Liver (tissue), 9 donors: Measurements from ENCODE around the gene PARD3B. TPM values are rescaled to one million over a fixed set of nuclear protein-coding genes. Genes with fewer than 3 reads are reported as not detected.

ENCODE experiments used
- DNase-seq: peaks from one replicate; pipeline ENCODE4 v3.0.0-alpha.2; 2017; ENCODE audit warnings: low spot score
- H3K27ac ChIP-seq, 2 donors: one replicate each; pipeline ENCODE4 v1.7.0; 2013; ENCODE audit warnings: inconsistent platforms in 2 of 2, low read length in 2 of 2, control low read depth in 1 of 2, low read depth in 1 of 2, mild to moderate bottlenecking in 1 of 2
- H3K27me3 ChIP-seq, 4 donors: one replicate each; pipeline versions ENCODE4 v1.6.1 to v1.7.0; 2013; ENCODE audit warnings: low read length in 3 of 4, inconsistent platforms in 1 of 4, mild to moderate bottlenecking in 1 of 4, moderate library complexity in 1 of 4; ENCODE audit not compliant: control insufficient read depth in 4 of 4, insufficient read depth in 4 of 4
- H3K36me3 ChIP-seq, 4 donors: one replicate each; pipeline versions ENCODE4 v1.6.1 to v1.7.0; 2013; ENCODE audit warnings: low read length in 3 of 4, mild to moderate bottlenecking in 3 of 4, low read depth in 1 of 4, moderate library complexity in 1 of 4; ENCODE audit not compliant: control insufficient read depth in 4 of 4, insufficient read depth in 3 of 4
- H3K4me1 ChIP-seq, 4 donors: one replicate each; pipeline versions ENCODE4 v1.6.1 to v1.7.0; 2013; ENCODE audit warnings: low read length in 3 of 4, mild to moderate bottlenecking in 3 of 4, moderate library complexity in 1 of 4; ENCODE audit not compliant: control insufficient read depth in 4 of 4, insufficient read depth in 4 of 4
- H3K4me3 ChIP-seq, 3 donors: one replicate each; pipeline versions ENCODE4 v1.6.1 to v1.7.0; 2013; ENCODE audit warnings: low read length in 3 of 3, control low read depth in 1 of 3, low read depth in 1 of 3, mild to moderate bottlenecking in 1 of 3
- H3K9ac ChIP-seq, 2 donors: one replicate each; pipeline ENCODE4 v1.7.0; 2013; ENCODE audit warnings: low read length in 2 of 2, mild to moderate bottlenecking in 2 of 2, moderate library complexity in 2 of 2, control low read depth in 1 of 2, low read depth in 1 of 2
- H3K9me3 ChIP-seq, 4 donors: one replicate each; pipeline versions ENCODE4 v1.6.1 to v1.7.0; 2013; ENCODE audit warnings: low read length in 3 of 4; ENCODE audit not compliant: control insufficient read depth in 4 of 4
- CTCF ChIP-seq: fragments of 150-350 bp; IDR thresholded peaks from 2 replicates; pipeline ENCODE4 v1.5.1; 2017; ENCODE audit warnings: improper control_type of control experiment, low read depth, low read length; ENCODE audit not compliant: missing input control
- EGR1 ChIP-seq, 2 donors: IDR thresholded peaks; 2 replicates each; pipeline ENCODE4 v1.6.1; 2016 to 2018; ENCODE audit warnings: antibody characterized with exemption in 2 of 2, low read depth in 2 of 2
- HNF4A ChIP-seq, 2 donors: conservative IDR thresholded peaks; 2 replicates each; pipeline ENCODE4 v1.6.1; 2016; ENCODE audit warnings: antibody characterized with exemption in 2 of 2, mild to moderate bottlenecking in 2 of 2
- HNF4G ChIP-seq: IDR thresholded peaks from 2 replicates; pipeline ENCODE4 v1.6.1; 2016; ENCODE audit warnings: antibody characterized with exemption
- JUND ChIP-seq, 2 donors: IDR thresholded peaks; 2 replicates each; pipeline ENCODE4 v1.6.1; 2016; ENCODE audit warnings: antibody characterized with exemption in 2 of 2
- MAX ChIP-seq: IDR thresholded peaks from 2 replicates; pipeline ENCODE4 v1.6.1; 2016; ENCODE audit warnings: antibody characterized with exemption
- NR2F2 ChIP-seq: IDR thresholded peaks from 2 replicates; pipeline ENCODE4 v1.6.1; 2016; ENCODE audit warnings: antibody characterized with exemption
- RAD21 ChIP-seq, 2 donors: IDR thresholded peaks; 2 replicates each; pipeline ENCODE4 v1.6.1; 2016; ENCODE audit warnings: antibody characterized with exemption in 2 of 2, mild to moderate bottlenecking in 2 of 2
- RXRA ChIP-seq, 2 donors: IDR thresholded peaks; 2 replicates each; pipeline ENCODE4 v1.6.1; 2017 to 2018; ENCODE audit warnings: antibody characterized with exemption in 2 of 2, mild to moderate bottlenecking in 1 of 2
- SP1 ChIP-seq: IDR thresholded peaks from 2 replicates; pipeline ENCODE4 v1.6.1; 2018; ENCODE audit warnings: antibody characterized with exemption, mild to moderate bottlenecking
- TAF1 ChIP-seq: conservative IDR thresholded peaks from 2 replicates; pipeline ENCODE4 v1.6.1; 2016; ENCODE audit warnings: antibody characterized with exemption, mild to moderate bottlenecking
- YY1 ChIP-seq: IDR thresholded peaks from 2 replicates; pipeline ENCODE4 v1.6.1; 2016; ENCODE audit warnings: antibody characterized with exemption, mild to moderate bottlenecking
- WGBS: extraction: QIAGEN DNeasy Blood & Tissue Kit; methylation state at CpG from one replicate; pipeline ENCODE4 v1.1.7; 2013; 5-methylcytosine and 5-hydroxymethylcytosine counted together
- polyA plus RNA-seq, 2 donors: library from polyadenylated mRNA; stranded (reverse) in 1 of 2; unstranded in 1 of 2; fragments of 200-250 nt in 1 of 2; fragments of >200 nt in 1 of 2; fragmentation: Nextera tagmentation in 1 of 2; extraction: Ambion mirVana in 1 of 2; gene quantifications; one replicate each; pipeline versions ENCODE4 v1.2.1 to v1.2.3, GENCODE V29; 2013 to 2015
- total RNA-seq, 2 donors: library from RNA; depleted of rRNA; stranded (reverse); fragments of >200 nt; gene quantifications; one replicate each; pipeline ENCODE4 v1.2.3, GENCODE V29; 2014
- TF ChIP-seq, protein P1 (sequence below): IDR thresholded peaks from 2 replicates; pipeline ENCODE4 v1.6.1; 2016; ENCODE audit warnings: antibody characterized with exemption
- TF ChIP-seq, protein P2 (sequence below): IDR thresholded peaks from 2 replicates; pipeline ENCODE4 v1.6.1; 2016; ENCODE audit warnings: antibody characterized with exemption
- donor health status: healthy.
- donor health status: healthy.
- donor health status: healthy.
- donor health status: healthy.
- donor health status: healthy.

Gene PARD3B
- total and polyA plus RNA-seq, 4 donors, result 1.1 to 10.3 (median 3.7) TPM

DNA sequence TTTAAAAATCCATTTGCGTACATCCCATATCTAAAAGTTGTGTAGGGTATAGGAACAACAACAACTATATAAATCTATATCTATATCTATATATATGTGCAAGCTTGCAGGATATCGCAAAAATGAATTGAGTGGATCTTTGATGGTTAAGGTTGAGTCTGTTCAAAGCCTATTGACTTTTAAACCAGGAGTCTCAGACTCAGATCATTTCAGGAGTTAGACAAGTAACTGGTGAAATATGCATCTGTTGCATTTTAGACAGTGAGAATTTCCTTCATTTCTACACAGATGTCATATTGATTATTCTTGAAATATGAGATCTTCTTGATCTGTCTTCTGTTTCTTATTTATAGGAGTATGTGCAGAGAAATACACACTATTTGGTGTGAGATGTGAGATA lies 66.5 kb downstream of the PARD3B start:
- TF ChIP-seq, protein P1, sequence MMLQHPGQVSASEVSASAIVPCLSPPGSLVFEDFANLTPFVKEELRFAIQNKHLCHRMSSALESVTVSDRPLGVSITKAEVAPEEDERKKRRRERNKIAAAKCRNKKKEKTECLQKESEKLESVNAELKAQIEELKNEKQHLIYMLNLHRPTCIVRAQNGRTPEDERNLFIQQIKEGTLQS, result no peak
- TF ChIP-seq RAD21 (IDR thresholded peaks at IDR 0.05) (no peak), RXRA (IDR thresholded peaks at IDR 0.05) (no peak), EGR1 (IDR thresholded peaks at IDR 0.05; ENCODE audit: low read depth in 2 of 2) (no peak), YY1 (no peak), JUND (IDR thresholded peaks at IDR 0.05) (no peak), TAF1 (no peak), SP1 (no peak), CTCF (no peak), HNF4G (no peak), MAX (no peak), HNF4A (conservative IDR thresholded peaks at IDR 0.05) (no peak)
- TF ChIP-seq, protein P2, sequence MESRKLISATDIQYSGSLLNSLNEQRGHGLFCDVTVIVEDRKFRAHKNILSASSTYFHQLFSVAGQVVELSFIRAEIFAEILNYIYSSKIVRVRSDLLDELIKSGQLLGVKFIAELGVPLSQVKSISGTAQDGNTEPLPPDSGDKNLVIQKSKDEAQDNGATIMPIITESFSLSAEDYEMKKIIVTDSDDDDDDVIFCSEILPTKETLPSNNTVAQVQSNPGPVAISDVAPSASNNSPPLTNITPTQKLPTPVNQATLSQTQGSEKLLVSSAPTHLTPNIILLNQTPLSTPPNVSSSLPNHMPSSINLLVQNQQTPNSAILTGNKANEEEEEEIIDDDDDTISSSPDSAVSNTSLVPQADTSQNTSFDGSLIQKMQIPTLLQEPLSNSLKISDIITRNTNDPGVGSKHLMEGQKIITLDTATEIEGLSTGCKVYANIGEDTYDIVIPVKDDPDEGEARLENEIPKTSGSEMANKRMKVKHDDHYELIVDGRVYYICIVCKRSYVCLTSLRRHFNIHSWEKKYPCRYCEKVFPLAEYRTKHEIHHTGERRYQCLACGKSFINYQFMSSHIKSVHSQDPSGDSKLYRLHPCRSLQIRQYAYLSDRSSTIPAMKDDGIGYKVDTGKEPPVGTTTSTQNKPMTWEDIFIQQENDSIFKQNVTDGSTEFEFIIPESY, result no peak
- H3K27ac ChIP-seq, result no peak overlapping the region

DNA sequence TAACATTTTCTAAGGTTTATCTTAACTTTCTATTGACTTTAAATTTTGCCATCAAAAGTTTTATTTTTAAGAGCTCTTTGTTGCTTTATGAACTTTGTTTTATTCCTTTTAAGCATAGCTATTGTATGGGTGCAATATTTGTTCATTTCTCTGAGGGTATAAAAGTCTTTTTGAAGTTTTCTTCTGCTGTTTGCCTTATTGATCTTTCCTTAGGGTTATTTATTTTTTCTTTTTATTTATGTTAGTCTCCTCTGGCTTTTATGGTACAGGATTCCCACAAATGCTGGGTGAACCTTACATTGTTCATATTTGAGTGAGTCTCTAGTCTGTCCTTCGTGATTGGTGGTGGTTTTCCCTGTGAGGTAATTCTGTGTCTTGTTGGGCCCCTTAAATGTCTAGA lies 68.4 kb downstream of the PARD3B start:
- Histone ChIP-seq H3K4me1 (peaks cover 4 to 31% (median 19%) of the 10 kb centered on the region in 4 donors), H3K9me3 (no peaks in the 10 kb centered on the region), H3K27ac (no peak overlapping the region), H3K4me3 (no peak overlapping the region), H3K27me3 (no peaks in the 10 kb centered on the region), H3K36me3 (no peaks in the 10 kb centered on the region), H3K9ac (no peak overlapping the region)
- TF ChIP-seq CTCF, result no peak
- TF ChIP-seq NR2F2, result no peak
- TF ChIP-seq, protein P2, result no peak
- WGBS, result 66% methylated on average over 1 of the region's 1 CpG
- DNase-seq, result no peak

More for the DNA sequence above, 66.5 kb downstream of the PARD3B start:
- Histone ChIP-seq H3K27me3 (no peaks in the 10 kb centered on the region), H3K9ac (no peak overlapping the region), H3K9me3 (no peaks in the 10 kb centered on the region), H3K4me3 (peak overlapping the region in 1 of 3 donors; percentile 44), H3K4me1 (peaks cover 4 to 41% (median 21%) of the 10 kb centered on the region in 4 donors), H3K36me3 (no peaks in the 10 kb centered on the region)
- no peak for DNase-seq
- 63% methylated on average over 2 of the region's 2 CpGs for WGBS
